Upper lobe of left lung (tissue), 6 donors: ENCODE data around the gene PROCR. TPM values are rescaled to one million over a fixed set of nuclear protein-coding genes. Genes with fewer than 3 reads are reported as not detected.

Experiments
- ATAC-seq, 2 donors: fragments of 200-7000 bp; cut with Tn5 transposase; one replicate each; pipeline ENCODE4 v1.9.1; 2022; ENCODE audit warnings: mild to moderate bottlenecking in 2 of 2, moderate library complexity in 2 of 2; ENCODE audit not compliant: low FRiP score in 2 of 2
- DNase-seq, 2 donors: peaks; one replicate each; pipeline ENCODE4 v3.0.0-alpha.2; 2019 to 2020
- H3K27ac ChIP-seq, 4 donors: fragments of 200-600 bp; sonication (generic); one replicate each; pipeline ENCODE4 v1.5.1; 2016 to 2019
- H3K27me3 ChIP-seq, 4 donors: fragments of 200-600 bp; sonication (generic); one replicate each; pipeline ENCODE4 v1.5.1; 2017 to 2019
- H3K36me3 ChIP-seq, 4 donors: fragments of 200-600 bp; sonication (generic); one replicate each; pipeline ENCODE4 v1.5.1; 2016 to 2019
- H3K4me1 ChIP-seq, 4 donors: fragments of 200-600 bp; sonication (generic); one replicate each; pipeline ENCODE4 v1.5.1; 2018 to 2019
- H3K4me3 ChIP-seq, 4 donors: fragments of 200-600 bp; sonication (generic); one replicate each; pipeline ENCODE4 v1.5.1; 2017 to 2019; ENCODE audit warnings: mild to moderate bottlenecking in 2 of 4, moderate library complexity in 1 of 4
- H3K9me3 ChIP-seq, 4 donors: fragments of 200-600 bp; sonication (generic); one replicate each; pipeline ENCODE4 v1.5.1; 2018 to 2019
- POLR2AphosphoS5 ChIP-seq, 2 donors: sonication (generic); formaldehyde crosslinking; IDR thresholded peaks; one replicate each; pipeline ENCODE4 v1.5.1; 2017; ENCODE audit warnings: antibody characterized with exemption in 2 of 2
- WGBS, 2 donors: methylation state at CpG; one replicate each; pipeline ENCODE4 v1.1.5; 2017 to 2018; 5-methylcytosine and 5-hydroxymethylcytosine counted together
- small RNA-seq, 4 donors: library from RNA; depleted of rRNA; stranded (forward); fragments of <200 nt; gene quantifications; one replicate each; pipeline ENCODE3, GENCODE V24; 2016
- total RNA-seq, 6 donors: library from RNA; depleted of rRNA in 4 of 6; stranded (reverse); fragments of >200 nt in 4 of 6; gene quantifications; one replicate each; pipeline versions ENCODE4 v1.1.0 to v1.2.1, GENCODE V29; 2016 to 2021
- donor health status: DM: no; HTN: no; CAD: no; lungs with moderate emphysema.
- donor health status: DM: no; HTN: yes; CAD: no; lungs with severe emphysema.

PROCR gene
- total RNA-seq, 6 donors from 2014 or later: 5.2 to 24.7 (median 11.6) TPM

GRCh38 chr20:35226126-35226883 lies 54.4 kb downstream of the PROCR start, which contains the start of gene MMP24:
Gene MMP24 (plus strand): TSS chr20:35226690. CDS start chr20:35226739, 49 bp downstream.
- Histone ChIP-seq H3K27me3 (peaks cover 0 to 3% (median 0%) of the 10 kb centered on the region in 4 donors), H3K36me3 (no peaks in the 10 kb centered on the region), H3K9me3 (no peaks in the 10 kb centered on the region), H3K4me3 (peak within 1 kb of the TSS in 3 of 4 donors; percentile 33 to 44 (median 44)), H3K4me1 (peaks cover 10 to 20% (median 13%) of the 10 kb centered on the region in 4 donors), H3K27ac (no peak within 1 kb of the TSS)
- ATAC-seq (no peak), DNase-seq (peak in 1 of 2 donors; percentile 62)
- 2 to 3% methylated on average over 15 to 17 of the region's 70 CpGs for WGBS, 2 donors
- TF ChIP-seq POLR2AphosphoS5 (IDR thresholded peaks at IDR 0.05): no peak

Small RNAs within 50 kb of the gene (small RNA-seq; reads per million reads assigned to genes)
- 0 reads per million in 4 donors for gene MT1P3
- 0 reads per million in 4 donors for gene RNA5SP483

Other genes starting within 250 kb of the PROCR start
- gene GSS, start 216.3 kb upstream of the PROCR start, total RNA-seq: 100 to 1,000 TPM in 1 of 6 donors, 10 to 100 TPM in 5; 26.1 to 106 (median 34.3) TPM
- gene MYH7B, start 216.2 kb upstream of the PROCR start, total RNA-seq: 10 to 100 TPM in 1 of 6 donors, 1 to 10 TPM in 1, under 1 TPM in 3, not detected in 1; 0.51 to 11.5 (median 0.91) TPM
- gene TRPC4AP, start 79.3 kb upstream of the PROCR start, total RNA-seq: 100 to 1,000 TPM in 2 of 6 donors, 10 to 100 TPM in 4; 64.3 to 118 (median 80.5) TPM
- 10 to 100 TPM; 22.0 to 46.2 (median 35.6) TPM for gene EDEM2, start 24.7 kb upstream of the PROCR start, total RNA-seq
- gene MMP24, start 54.6 kb downstream of the PROCR start, total RNA-seq: 10 to 100 TPM in 5 of 6 donors, 1 to 10 TPM in 1; 7.3 to 25.4 (median 15.6) TPM
- 100 to 1,000 TPM in 1 of 6 donors, 10 to 100 TPM in 5; 27.8 to 145 (median 42.6) TPM for gene MMP24OS, start 106.0 kb downstream of the PROCR start, total RNA-seq
- gene EIF6, start 112.7 kb downstream of the PROCR start, total RNA-seq: 100 to 1,000 TPM in 2 of 6 donors, 10 to 100 TPM in 4; 57.5 to 106 (median 88.7) TPM
- not detected for gene FAM83C, start 120.4 kb downstream of the PROCR start, total RNA-seq
- gene UQCC1, start 239.9 kb downstream of the PROCR start, total RNA-seq: 10 to 100 TPM; 22.0 to 96.4 (median 42.9) TPM